GM21723 (cell line): ENCODE data around the gene STK35.

Experiments
- ATAC-seq: cut with Tn5 transposase; IDR thresholded peaks from one replicate; pipeline ENCODE4 v1.9.1; 2021; ENCODE audit warnings: mild to moderate bottlenecking, moderate library complexity; ENCODE audit not compliant: unreplicated experiment

The STK35 gene

GRCh38 chr20:2103461-2104153 is 2.0 kb downstream of the STK35 start:
- peak; percentile 2 for ATAC-seq

GRCh38 chr20:2104236-2104635 is 2.6 kb downstream of the STK35 start:
- ATAC-seq = no peak

- ATAC-seq = no peak
Observed at GRCh38 chr20:2108498-2108897, 6.9 kb downstream of the STK35 start.

- no peak for ATAC-seq
Observed at GRCh38 chr20:2108987-2109386, 7.4 kb downstream of the STK35 start.

- no peak for ATAC-seq
Observed at GRCh38 chr20:2109425-2110210, 8.0 kb downstream of the STK35 start.

- no peak for ATAC-seq
Observed at GRCh38 chr20:2112910-2113309, 11.3 kb downstream of the STK35 start.

- no peak for ATAC-seq
Observed at GRCh38 chr20:2114127-2114959, 12.7 kb downstream of the STK35 start.

- no peak for ATAC-seq
Observed at GRCh38 chr20:2114990-2115681, 13.5 kb downstream of the STK35 start.

GRCh38 chr20:2116170-2116940 is 14.7 kb downstream of the STK35 start:
- no peak for ATAC-seq

GRCh38 chr20:2118783-2119182 is 17.2 kb downstream of the STK35 start:
- no peak for ATAC-seq

- ATAC-seq = no peak
Observed at GRCh38 chr20:2122936-2123335, 21.3 kb downstream of the STK35 start.

- no peak for ATAC-seq
Observed at GRCh38 chr20:2123720-2124119, 22.1 kb downstream of the STK35 start.

- ATAC-seq = no peak
Observed at GRCh38 chr20:2124564-2125213, 23.1 kb downstream of the STK35 start.

- ATAC-seq = no peak
Observed at GRCh38 chr20:2125474-2126112, 24.0 kb downstream of the STK35 start.

- no peak for ATAC-seq
Observed at GRCh38 chr20:2127238-2127637, 25.6 kb downstream of the STK35 start.

- no peak for ATAC-seq
Observed at GRCh38 chr20:2128542-2128941, 26.9 kb downstream of the STK35 start.

GRCh38 chr20:2130062-2130591 is 28.5 kb downstream of the STK35 start:
- ATAC-seq = no peak

GRCh38 chr20:2130683-2131082 is 29.1 kb downstream of the STK35 start:
- ATAC-seq = no peak

GRCh38 chr20:2131366-2131765 is 29.7 kb downstream of the STK35 start:
- ATAC-seq = no peak
